ENCODE data around the gene MYO1G.
"Not testable (repeated sequence)": the region's sequence is repeated elsewhere in the genome, so short reads cannot be mapped to it uniquely, and the experiment has no call there.

The MYO1G gene

GRCh38 chr7:44978511-44979366 is at the start of gene MYO1G:
Gene MYO1G, minus strand, starts transcription at chr7:44979015. Its CDS starts 54 bp downstream, at chr7:44978961.
- peak; percentile 80 for DNase-seq (ENCODE audit: low read depth)

GRCh38 chr7:45028138-45028919 is 49.5 kb upstream of the MYO1G start:
- DNase-seq (ENCODE audit: low read depth): no peak

GRCh38 chr7:45027774-45028114 is 48.9 kb upstream of the MYO1G start:
- no peak for DNase-seq (ENCODE audit: low read depth)

GRCh38 chr7:45026984-45027773 is 48.4 kb upstream of the MYO1G start:
- no peak for DNase-seq (ENCODE audit: low read depth)

- no peak for DNase-seq (ENCODE audit: low read depth)
These were observed 47.2 kb upstream of the MYO1G start for GRCh38 chr7:45026013-45026412.

GRCh38 chr7:45025473-45025872 is 46.7 kb upstream of the MYO1G start:
- not testable (repeated sequence) for DNase-seq (ENCODE audit: low read depth)

GRCh38 chr7:45024126-45024744 is 45.4 kb upstream of the MYO1G start:
- no peak for DNase-seq (ENCODE audit: low read depth)

GRCh38 chr7:45021604-45022296 is 42.9 kb upstream of the MYO1G start:
- no peak for DNase-seq (ENCODE audit: low read depth)

GRCh38 chr7:45020915-45021314 is 42.1 kb upstream of the MYO1G start:
- DNase-seq (ENCODE audit: low read depth): no peak

GRCh38 chr7:45017253-45017652 is 38.4 kb upstream of the MYO1G start:
- DNase-seq (ENCODE audit: low read depth): no peak

GRCh38 chr7:45015313-45015712 is 36.5 kb upstream of the MYO1G start:
- DNase-seq (ENCODE audit: low read depth): no peak

GRCh38 chr7:45013465-45013967 is 34.7 kb upstream of the MYO1G start:
- DNase-seq (ENCODE audit: low read depth): no peak

- no peak for DNase-seq (ENCODE audit: low read depth)
These were observed 28.9 kb upstream of the MYO1G start for GRCh38 chr7:45007571-45008328.

GRCh38 chr7:45007106-45007505 is 28.3 kb upstream of the MYO1G start:
- DNase-seq (ENCODE audit: low read depth): no peak

- no peak for DNase-seq (ENCODE audit: low read depth)
These were observed 25.0 kb upstream of the MYO1G start for GRCh38 chr7:45003789-45004188.

- DNase-seq (ENCODE audit: low read depth): no peak
These were observed 23.0 kb upstream of the MYO1G start for GRCh38 chr7:45001826-45002225.

- peak; percentile 63 for DNase-seq (ENCODE audit: low read depth)
These were observed 22.4 kb upstream of the MYO1G start for GRCh38 chr7:45001138-45001694.

- DNase-seq (ENCODE audit: low read depth): no peak
These were observed 21.5 kb upstream of the MYO1G start, which contains the start of gene CCM2 for GRCh38 chr7:45000093-45001032. Gene CCM2, plus strand, starts transcription at chr7:45000201. Its CDS starts 133 bp downstream, at chr7:45000334.

Measured in activated T-cell treated with anti-CD3 and anti-CD28 coated beads for 24 hours (primary cell).